Measurements from ENCODE around the gene STEEP1.

DNA sequence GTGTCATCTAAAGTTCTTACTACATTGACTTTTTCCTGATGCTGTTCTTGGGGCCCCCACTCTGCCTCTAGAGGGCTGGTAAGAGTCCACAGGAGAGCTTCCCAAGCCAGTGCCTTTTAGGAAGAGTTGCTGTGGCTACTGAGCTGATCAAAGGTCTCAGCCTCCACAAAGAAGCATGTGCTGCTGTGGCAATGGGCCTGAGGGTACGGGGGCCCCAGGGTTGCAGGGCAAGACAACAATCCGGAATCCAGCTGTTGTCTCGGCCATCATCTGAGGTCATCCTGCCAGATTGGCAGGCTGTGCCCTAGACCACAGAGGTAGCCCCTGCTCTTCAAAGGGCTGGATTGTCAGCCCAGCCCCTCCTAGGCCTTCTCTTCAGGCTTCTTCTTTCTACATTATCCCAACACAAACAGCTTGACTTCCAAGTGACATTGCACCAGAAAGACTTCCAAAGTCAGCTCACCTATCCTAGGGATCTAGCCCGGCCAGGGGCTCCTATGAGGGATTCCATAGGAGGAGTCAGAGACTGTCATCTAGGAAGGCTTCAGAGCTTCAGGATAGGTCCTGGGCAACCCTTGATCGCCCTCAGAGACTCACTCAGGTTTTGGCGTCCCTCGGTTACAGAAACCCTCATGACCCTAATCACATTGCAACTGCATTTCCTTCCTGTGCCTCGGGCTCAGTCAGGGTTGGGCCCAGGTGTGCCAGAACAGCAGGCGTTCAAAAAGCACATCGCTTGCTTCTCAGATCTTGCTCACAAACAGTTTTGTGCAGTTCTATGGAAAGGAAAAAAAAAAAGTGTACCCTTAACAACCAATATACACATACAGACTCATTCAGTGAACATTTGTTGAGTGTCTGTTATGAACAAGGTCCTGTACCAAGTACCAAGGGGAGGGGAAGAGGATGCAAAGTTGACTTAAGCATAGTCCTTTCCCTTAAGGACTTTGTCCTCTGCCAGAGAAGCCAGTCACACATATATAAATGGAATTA, 69.2 kb downstream of the STEEP1 start:
- TF ChIP-seq, protein P1, sequence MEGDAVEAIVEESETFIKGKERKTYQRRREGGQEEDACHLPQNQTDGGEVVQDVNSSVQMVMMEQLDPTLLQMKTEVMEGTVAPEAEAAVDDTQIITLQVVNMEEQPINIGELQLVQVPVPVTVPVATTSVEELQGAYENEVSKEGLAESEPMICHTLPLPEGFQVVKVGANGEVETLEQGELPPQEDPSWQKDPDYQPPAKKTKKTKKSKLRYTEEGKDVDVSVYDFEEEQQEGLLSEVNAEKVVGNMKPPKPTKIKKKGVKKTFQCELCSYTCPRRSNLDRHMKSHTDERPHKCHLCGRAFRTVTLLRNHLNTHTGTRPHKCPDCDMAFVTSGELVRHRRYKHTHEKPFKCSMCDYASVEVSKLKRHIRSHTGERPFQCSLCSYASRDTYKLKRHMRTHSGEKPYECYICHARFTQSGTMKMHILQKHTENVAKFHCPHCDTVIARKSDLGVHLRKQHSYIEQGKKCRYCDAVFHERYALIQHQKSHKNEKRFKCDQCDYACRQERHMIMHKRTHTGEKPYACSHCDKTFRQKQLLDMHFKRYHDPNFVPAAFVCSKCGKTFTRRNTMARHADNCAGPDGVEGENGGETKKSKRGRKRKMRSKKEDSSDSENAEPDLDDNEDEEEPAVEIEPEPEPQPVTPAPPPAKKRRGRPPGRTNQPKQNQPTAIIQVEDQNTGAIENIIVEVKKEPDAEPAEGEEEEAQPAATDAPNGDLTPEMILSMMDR (IDR thresholded peaks at IDR 0.05): no peak
- no peak for TF ChIP-seq ZFX (IDR thresholded peaks at IDR 0.05; ENCODE audit: borderline replicate concordance)

Measured in 22Rv1 (cell line).